ENCODE data around the gene GRIK1. TPM values are rescaled to one million over a fixed set of nuclear protein-coding genes. Genes with fewer than 3 reads are reported as not detected.

Gene GRIK1
- total RNA-seq, 1 donor from 2014 or later, result not detected

- Mint-ChIP-seq H3K4me3 (ENCODE audit: unreplicated experiment) (no peak overlapping the region), H3K4me1 (ENCODE audit: unreplicated experiment) (no peaks in the 10 kb centered on the region), H3K27ac (ENCODE audit: unreplicated experiment) (no peak overlapping the region), H3K9me3 (ENCODE audit: unreplicated experiment) (peaks cover 10% of the 10 kb centered on the region), H3K27me3 (ENCODE audit: unreplicated experiment) (no peaks in the 10 kb centered on the region), H3K36me3 (ENCODE audit: unreplicated experiment) (peaks cover 2% of the 10 kb centered on the region)
- no peak for TF ChIP-seq CTCF (IDR thresholded peaks at IDR 0.05)
- DNase-seq (ENCODE audit: extremely low spot score, unreplicated experiment), result no peak
Measured at GRCh38 chr21:29524055-29524454, 415.7 kb downstream of the GRIK1 start.

- Mint-ChIP-seq H3K4me3 (ENCODE audit: unreplicated experiment) (no peak overlapping the region), H3K4me1 (ENCODE audit: unreplicated experiment) (no peaks in the 10 kb centered on the region), H3K27ac (ENCODE audit: unreplicated experiment) (no peak overlapping the region), H3K27me3 (ENCODE audit: unreplicated experiment) (no peaks in the 10 kb centered on the region), H3K36me3 (ENCODE audit: unreplicated experiment) (peaks cover 2% of the 10 kb centered on the region), H3K9me3 (ENCODE audit: unreplicated experiment) (peaks cover 10% of the 10 kb centered on the region)
- no peak for TF ChIP-seq CTCF (IDR thresholded peaks at IDR 0.05)
- DNase-seq (ENCODE audit: extremely low spot score, unreplicated experiment), result no peak
Measured at GRCh38 chr21:29523646-29524045, 416.1 kb downstream of the GRIK1 start.

- Mint-ChIP-seq H3K27ac (ENCODE audit: unreplicated experiment) (no peak overlapping the region), H3K4me3 (ENCODE audit: unreplicated experiment) (no peak overlapping the region), H3K4me1 (ENCODE audit: unreplicated experiment) (no peaks in the 10 kb centered on the region), H3K36me3 (ENCODE audit: unreplicated experiment) (peaks cover 2% of the 10 kb centered on the region), H3K27me3 (ENCODE audit: unreplicated experiment) (no peaks in the 10 kb centered on the region), H3K9me3 (ENCODE audit: unreplicated experiment) (peaks cover 10% of the 10 kb centered on the region)
- TF ChIP-seq CTCF (IDR thresholded peaks at IDR 0.05), result no peak
- no peak for DNase-seq (ENCODE audit: extremely low spot score, unreplicated experiment)
Measured at GRCh38 chr21:29521872-29522271, 417.9 kb downstream of the GRIK1 start.

- Mint-ChIP-seq H3K4me3 (ENCODE audit: unreplicated experiment) (no peak overlapping the region), H3K27ac (ENCODE audit: unreplicated experiment) (no peak overlapping the region), H3K9me3 (ENCODE audit: unreplicated experiment) (peaks cover 8% of the 10 kb centered on the region), H3K4me1 (ENCODE audit: unreplicated experiment) (no peaks in the 10 kb centered on the region), H3K27me3 (ENCODE audit: unreplicated experiment) (no peaks in the 10 kb centered on the region), H3K36me3 (ENCODE audit: unreplicated experiment) (peaks cover 3% of the 10 kb centered on the region)
- DNase-seq (ENCODE audit: extremely low spot score, unreplicated experiment), result no peak
- TF ChIP-seq CTCF (IDR thresholded peaks at IDR 0.05), result no peak
Measured at GRCh38 chr21:29520171-29520570, 419.6 kb downstream of the GRIK1 start.

GRCh38 chr21:29514652-29515247 lies 425.0 kb downstream of the GRIK1 start:
- Mint-ChIP-seq H3K4me1 (ENCODE audit: unreplicated experiment) (peaks cover 3% of the 10 kb centered on the region), H3K4me3 (ENCODE audit: unreplicated experiment) (no peak overlapping the region), H3K36me3 (ENCODE audit: unreplicated experiment) (peaks cover 13% of the 10 kb centered on the region), H3K27ac (ENCODE audit: unreplicated experiment) (no peak overlapping the region), H3K9me3 (ENCODE audit: unreplicated experiment) (peaks cover 27% of the 10 kb centered on the region), H3K27me3 (ENCODE audit: unreplicated experiment) (no peaks in the 10 kb centered on the region)
- no peak for DNase-seq (ENCODE audit: extremely low spot score, unreplicated experiment)
- TF ChIP-seq CTCF (IDR thresholded peaks at IDR 0.05), result no peak
